GM19324 (cell line): ENCODE data around the gene PFDN2.
"Not testable (repeated sequence)": the region's sequence is repeated elsewhere in the genome, so short reads cannot be mapped to it uniquely, and the experiment has no call there.

Experiments
- ATAC-seq: cut with Tn5 transposase; IDR thresholded peaks from one replicate; pipeline ENCODE4 v1.9.1; 2021; ENCODE audit warnings: mild to moderate bottlenecking, moderate library complexity; ENCODE audit not compliant: unreplicated experiment, low FRiP score

PFDN2 gene

DNA sequence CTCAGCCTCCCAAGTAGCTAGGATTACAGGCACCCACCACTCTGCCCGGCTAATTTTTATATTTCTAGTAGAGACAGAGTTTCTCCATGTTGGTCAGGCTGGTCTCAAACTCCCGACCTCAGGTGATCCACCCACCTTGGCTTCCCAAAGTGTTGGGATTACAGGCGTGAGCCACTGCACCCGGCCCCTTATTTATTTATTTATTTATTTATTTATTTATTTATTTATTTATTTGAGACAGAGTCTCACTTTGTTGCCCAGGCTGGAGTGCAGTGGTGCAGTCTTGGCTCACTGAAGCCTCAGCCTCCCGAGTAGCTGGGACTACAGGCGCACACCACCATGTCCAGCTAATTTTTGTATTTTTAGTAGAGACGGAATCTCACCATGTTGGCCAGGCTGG lies 52.2 kb downstream of the PFDN2 start:
- not testable (repeated sequence) for ATAC-seq

DNA sequence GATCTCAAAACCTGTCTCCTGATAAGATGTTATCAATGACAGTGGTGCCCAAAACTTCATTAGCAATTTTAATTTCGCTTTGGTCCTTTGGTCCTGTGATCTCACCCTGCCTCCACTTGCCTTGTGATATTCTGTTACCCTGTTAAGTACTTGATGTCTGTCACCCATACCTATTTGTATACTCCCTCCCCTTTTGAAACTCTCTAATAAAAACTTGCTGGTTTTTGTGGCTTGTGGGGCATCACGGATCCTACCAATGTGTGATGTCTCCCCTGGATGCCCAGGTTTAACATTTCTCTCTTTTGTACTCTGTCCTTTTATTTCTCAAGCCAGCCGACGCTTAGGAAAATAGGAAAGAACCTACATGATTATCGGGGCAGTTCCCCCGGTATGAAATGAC lies 53.9 kb downstream of the PFDN2 start:
- ATAC-seq: not testable (repeated sequence)

DNA sequence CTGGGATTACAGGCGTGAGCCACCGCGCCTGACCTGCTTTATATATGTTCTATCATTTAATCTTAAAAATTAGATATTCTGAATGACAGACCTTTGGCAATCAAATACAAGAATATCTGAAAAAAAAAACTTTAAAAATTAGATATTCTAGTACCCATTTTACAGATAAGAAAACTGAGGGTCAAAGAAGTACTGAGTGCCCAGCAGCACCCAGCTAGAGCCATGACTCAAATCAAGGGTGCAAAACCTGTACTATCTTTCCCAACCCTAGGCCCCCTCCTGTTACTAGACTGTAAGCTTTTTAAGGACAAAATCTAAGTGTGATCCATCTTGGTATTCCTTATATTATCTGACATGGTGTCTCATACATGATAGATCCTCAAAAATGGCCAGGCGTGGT lies 56.4 kb downstream of the PFDN2 start:
- no peak for ATAC-seq

DNA sequence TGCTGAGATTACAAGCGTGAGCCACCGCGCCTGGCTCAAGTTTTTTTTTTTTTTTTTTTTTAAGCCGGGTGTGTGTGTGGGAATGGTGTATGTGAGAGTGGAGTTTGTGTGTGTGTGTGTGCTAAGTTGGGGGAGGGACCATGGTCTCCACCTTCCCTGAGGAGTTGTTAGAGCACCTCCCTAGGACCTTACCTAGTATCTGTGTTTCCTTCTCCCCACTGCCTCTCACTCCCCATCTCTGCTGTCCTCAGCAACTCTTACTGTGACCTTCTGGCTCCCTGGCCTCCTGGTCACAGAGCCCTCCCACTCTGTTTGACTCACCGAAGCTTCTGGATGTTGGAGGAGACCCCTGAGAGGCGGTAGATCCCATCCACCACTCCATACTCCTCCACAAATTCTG lies 58.5 kb downstream of the PFDN2 start:
- ATAC-seq: no peak

DNA sequence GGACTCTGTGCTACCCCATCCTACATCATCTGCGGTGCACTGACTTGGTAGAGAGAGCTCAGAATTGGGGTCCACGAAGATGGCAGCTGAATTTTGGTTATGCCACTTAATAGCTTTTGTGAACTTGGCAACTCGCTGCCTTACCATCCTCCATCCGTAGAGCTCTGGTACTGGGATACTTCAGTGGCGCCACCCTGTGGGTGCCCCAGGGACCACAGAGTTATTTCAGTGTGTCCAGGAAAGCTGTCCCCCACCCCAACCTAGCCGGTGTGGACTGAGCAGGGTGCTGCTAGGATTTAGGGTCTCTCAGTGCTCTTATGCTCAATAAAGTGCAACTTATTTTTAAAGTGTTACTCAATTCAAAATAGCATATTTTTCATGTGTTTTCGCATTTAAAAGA lies 63.0 kb downstream of the PFDN2 start:
- no peak for ATAC-seq

DNA sequence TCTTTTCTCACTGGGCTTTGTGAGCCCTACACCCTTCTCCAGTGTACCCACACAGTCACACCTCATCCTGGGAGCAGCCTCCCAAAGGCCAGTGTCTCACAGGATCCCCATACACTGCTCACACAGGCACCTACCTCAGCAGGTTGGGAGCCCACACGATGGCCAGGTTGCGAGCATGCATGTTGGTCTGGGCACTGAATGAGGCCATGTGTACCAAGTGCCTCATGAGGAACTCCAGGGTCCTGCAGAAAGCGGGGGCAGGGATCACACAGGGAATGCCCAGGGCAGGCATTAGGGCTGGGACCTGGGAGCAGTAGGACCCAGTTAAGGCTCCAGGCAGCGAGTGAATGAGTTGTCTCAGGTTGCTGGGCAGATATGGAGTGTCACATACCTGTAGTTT lies 63.6 kb downstream of the PFDN2 start:
- no peak for ATAC-seq

DNA sequence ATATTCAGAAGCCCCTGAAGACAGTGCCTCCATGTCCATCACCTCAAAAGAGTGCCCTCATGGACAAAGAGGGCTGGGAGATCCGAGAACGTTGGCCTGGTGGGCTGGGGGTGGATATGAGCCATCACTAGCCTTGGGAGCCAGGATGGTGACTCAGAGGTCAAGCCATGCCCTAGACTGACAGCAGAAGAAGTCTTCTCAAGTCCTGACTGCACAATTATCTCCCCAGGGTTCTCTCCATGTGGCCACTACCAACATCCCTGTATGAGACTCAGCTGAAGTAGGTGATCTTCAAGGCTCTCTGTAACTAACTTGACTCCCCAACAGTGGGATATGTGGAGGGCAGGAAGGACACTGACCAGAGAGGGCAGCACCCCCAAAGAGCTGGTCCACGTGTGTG lies 64.9 kb downstream of the PFDN2 start:
- ATAC-seq: no peak

DNA sequence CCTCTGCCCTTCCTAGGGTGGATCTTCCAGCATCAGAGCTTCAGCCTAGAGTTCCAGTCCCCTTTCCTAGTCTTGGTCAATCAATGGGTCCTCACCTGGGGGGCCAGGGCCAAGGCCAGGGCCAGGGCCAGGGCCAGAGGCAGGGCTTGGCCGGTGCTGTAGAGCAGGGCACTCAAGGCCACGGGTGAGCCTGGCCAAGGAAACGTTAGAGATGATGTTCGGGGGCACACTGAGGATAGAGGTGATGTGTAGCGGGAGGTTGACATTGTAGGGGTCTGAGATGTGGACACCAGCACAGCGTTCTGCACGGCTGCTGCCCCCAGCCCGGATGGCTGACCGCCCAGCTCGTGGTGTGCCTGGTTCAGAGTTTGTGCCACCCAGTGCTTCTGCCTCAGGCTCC lies 66.6 kb downstream of the PFDN2 start:
- ATAC-seq: no peak
